WTC11 (cell line): ENCODE data around the gene A1BG.

Experiments
- CBFB ChIP-seq: sonication (generic); formaldehyde crosslinking; IDR thresholded peaks from 2 replicates; pipeline ENCODE4 v1.8.1; 2022; ENCODE audit warnings: mild to moderate bottlenecking, low read depth, missing genetic modification reagents
- CTCF ChIP-seq: fragments of 200-600 bp; IDR thresholded peaks from 2 replicates; pipeline ENCODE4 v1.8.0; 2022; ENCODE audit warnings: antibody characterized with exemption
- KAT7 ChIP-seq: sonication (generic); formaldehyde crosslinking; IDR thresholded peaks from 2 replicates; pipeline ENCODE4 v1.8.1; 2023; ENCODE audit warnings: missing genetic modification reagents, mild to moderate bottlenecking, borderline replicate concordance
- TF ChIP-seq, protein P1 (sequence below): sonication (generic); formaldehyde crosslinking; IDR thresholded peaks from 2 replicates; pipeline ENCODE4 v1.8.0; 2022; ENCODE audit warnings: mild to moderate bottlenecking, missing genetic modification reagents
- TF ChIP-seq, protein P2 (sequence below): sonication (generic); formaldehyde crosslinking; IDR thresholded peaks from 2 replicates; pipeline ENCODE4 v1.8.0; 2022; ENCODE audit warnings: mild to moderate bottlenecking, missing genetic modification reagents
- TF ChIP-seq, protein P3 (sequence below): sonication (generic); formaldehyde crosslinking; IDR thresholded peaks from 2 replicates; pipeline ENCODE4 v1.8.1; 2022; ENCODE audit warnings: low read depth, missing genetic modification reagents, borderline replicate concordance

- TF ChIP-seq, protein P1, sequence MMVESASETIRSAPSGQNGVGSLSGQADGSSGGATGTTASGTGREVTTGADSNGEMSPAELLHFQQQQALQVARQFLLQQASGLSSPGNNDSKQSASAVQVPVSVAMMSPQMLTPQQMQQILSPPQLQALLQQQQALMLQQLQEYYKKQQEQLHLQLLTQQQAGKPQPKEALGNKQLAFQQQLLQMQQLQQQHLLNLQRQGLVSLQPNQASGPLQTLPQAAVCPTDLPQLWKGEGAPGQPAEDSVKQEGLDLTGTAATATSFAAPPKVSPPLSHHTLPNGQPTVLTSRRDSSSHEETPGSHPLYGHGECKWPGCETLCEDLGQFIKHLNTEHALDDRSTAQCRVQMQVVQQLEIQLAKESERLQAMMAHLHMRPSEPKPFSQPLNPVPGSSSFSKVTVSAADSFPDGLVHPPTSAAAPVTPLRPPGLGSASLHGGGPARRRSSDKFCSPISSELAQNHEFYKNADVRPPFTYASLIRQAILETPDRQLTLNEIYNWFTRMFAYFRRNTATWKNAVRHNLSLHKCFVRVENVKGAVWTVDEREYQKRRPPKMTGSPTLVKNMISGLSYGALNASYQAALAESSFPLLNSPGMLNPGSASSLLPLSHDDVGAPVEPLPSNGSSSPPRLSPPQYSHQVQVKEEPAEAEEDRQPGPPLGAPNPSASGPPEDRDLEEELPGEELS (CRISPR knock-in tag), result no peak
- TF ChIP-seq CBFB (CRISPR knock-in tag) (no peak), CTCF (no peak), KAT7 (no peak)
- TF ChIP-seq, protein P2, sequence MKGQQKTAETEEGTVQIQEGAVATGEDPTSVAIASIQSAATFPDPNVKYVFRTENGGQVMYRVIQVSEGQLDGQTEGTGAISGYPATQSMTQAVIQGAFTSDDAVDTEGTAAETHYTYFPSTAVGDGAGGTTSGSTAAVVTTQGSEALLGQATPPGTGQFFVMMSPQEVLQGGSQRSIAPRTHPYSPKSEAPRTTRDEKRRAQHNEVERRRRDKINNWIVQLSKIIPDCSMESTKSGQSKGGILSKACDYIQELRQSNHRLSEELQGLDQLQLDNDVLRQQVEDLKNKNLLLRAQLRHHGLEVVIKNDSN (CRISPR knock-in tag), result no peak
- TF ChIP-seq, protein P3, sequence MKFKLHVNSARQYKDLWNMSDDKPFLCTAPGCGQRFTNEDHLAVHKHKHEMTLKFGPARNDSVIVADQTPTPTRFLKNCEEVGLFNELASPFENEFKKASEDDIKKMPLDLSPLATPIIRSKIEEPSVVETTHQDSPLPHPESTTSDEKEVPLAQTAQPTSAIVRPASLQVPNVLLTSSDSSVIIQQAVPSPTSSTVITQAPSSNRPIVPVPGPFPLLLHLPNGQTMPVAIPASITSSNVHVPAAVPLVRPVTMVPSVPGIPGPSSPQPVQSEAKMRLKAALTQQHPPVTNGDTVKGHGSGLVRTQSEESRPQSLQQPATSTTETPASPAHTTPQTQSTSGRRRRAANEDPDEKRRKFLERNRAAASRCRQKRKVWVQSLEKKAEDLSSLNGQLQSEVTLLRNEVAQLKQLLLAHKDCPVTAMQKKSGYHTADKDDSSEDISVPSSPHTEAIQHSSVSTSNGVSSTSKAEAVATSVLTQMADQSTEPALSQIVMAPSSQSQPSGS, result no peak
Measured at GRCh38 chr19:58353717-58354477, 605 bp upstream of the A1BG start.
